A673 (cell line): ENCODE measurements around the gene RSPH1. TPM values are rescaled to one million over a fixed set of nuclear protein-coding genes. Genes with fewer than 3 reads are reported as not detected.
A peak's percentile ranks its signal among the peaks of the same experiment; 100 is the strongest.

Experiments
- Bru-seq: library from RNA; stranded (reverse); fragments of 400-500 nt; gene quantifications from one replicate; lab custom pipeline; 2021; lab: Mats Ljungman, UMichigan
- BruChase-seq, 2 experiments: library from RNA; stranded (reverse); fragments of 400-500 nt; gene quantifications; one replicate each; lab custom pipeline; 2021; lab: Mats Ljungman, UMichigan
- BruUV-seq: library from RNA; stranded (reverse); fragments of 400-500 nt; replicated peaks from 2 replicates; lab custom pipeline; 2021; lab: Mats Ljungman, UMichigan
- CTCF ChIA-PET: fragments of 300-600 bp; sonication (Branson Sonifier 250); formaldehyde crosslinking; loops from one replicate; lab custom pipeline; 2022; ENCODE audit warnings: antibody characterized with exemption; lab: Charles Lee
- POLR2A ChIA-PET: fragments of 300-600 bp; sonication (Branson Sonifier 250); formaldehyde crosslinking; loops from one replicate; lab custom pipeline; 2022; ENCODE audit warnings: antibody characterized with exemption; ENCODE audit not compliant: low non-redundant PET; lab: Charles Lee
- DNase-seq: peaks from one replicate; pipeline ENCODE4 v3.0.0-alpha.2; 2015; ENCODE audit warnings: low spot score
- H3K27ac ChIP-seq: fragments of 200-600 bp; sonication (generic); 2 replicates; pipeline ENCODE4 v1.5.1; 2016; ENCODE audit warnings: mixed run types, low read depth, mild to moderate bottlenecking, mixed read lengths, antibody characterized with exemption, low read length; ENCODE audit not compliant: poor library complexity, severe bottlenecking
- H3K27me3 ChIP-seq: fragments of 200-600 bp; sonication (generic); replicated peaks from 2 replicates; pipeline ENCODE4 v1.6.1; 2017; ENCODE audit warnings: mixed run types, low read depth, mild to moderate bottlenecking, mixed read lengths, antibody characterized with exemption, low read length; ENCODE audit not compliant: insufficient read depth, poor library complexity
- H3K36me3 ChIP-seq: fragments of 200-600 bp; sonication (generic); 2 replicates; pipeline ENCODE4 v1.6.1; 2016; ENCODE audit warnings: mixed run types, mild to moderate bottlenecking, mixed read lengths, antibody characterized with exemption, low read length; ENCODE audit not compliant: insufficient read depth, poor library complexity, severe bottlenecking
- H3K4me1 ChIP-seq: fragments of 200-600 bp; sonication (generic); 2 replicates; pipeline ENCODE4 v1.6.1; 2017; ENCODE audit warnings: mixed run types, mild to moderate bottlenecking, mixed read lengths, antibody characterized with exemption, low read length; ENCODE audit not compliant: insufficient read depth, poor library complexity, severe bottlenecking
- H3K4me3 ChIP-seq: fragments of 200-600 bp; sonication (generic); 2 replicates; pipeline ENCODE4 v1.5.1; 2016; ENCODE audit warnings: low read depth, mixed run types, mild to moderate bottlenecking, mixed read lengths, low read length; ENCODE audit not compliant: poor library complexity, severe bottlenecking
- H3K9me3 ChIP-seq: fragments of 200-600 bp; sonication (generic); 2 replicates; pipeline ENCODE4 v1.6.1; 2016; ENCODE audit warnings: mixed run types, low read depth, mild to moderate bottlenecking, mixed read lengths, antibody characterized with exemption, low read length; ENCODE audit not compliant: poor library complexity, severe bottlenecking
- EZH2 ChIP-seq: fragments of 200-600 bp; sonication (generic); IDR thresholded peaks from 2 replicates; pipeline ENCODE4 v1.6.1; 2017; ENCODE audit warnings: borderline replicate concordance, low read depth, mild to moderate bottlenecking, mixed read lengths, antibody characterized with exemption, low read length; ENCODE audit not compliant: poor library complexity, severe bottlenecking
- intact Hi-C: fragments of 100-400 bp; cut with micrococcal nuclease; formaldehyde crosslinking; loops from one replicate; pipeline ENCODE4 v1.10.0; 2022; ENCODE audit not compliant: unreplicated experiment
- long read RNA-seq: library from polyadenylated mRNA; stranded (forward); transcript quantifications from one replicate; pipeline ENCODE4 v2.0.0, GENCODE V29; 2022
- total RNA-seq: library from RNA; stranded (reverse); gene quantifications from 2 replicates; pipeline ENCODE4 v1.2.3, GENCODE V29; 2021
- TF ChIP-seq, protein P1 (sequence below): fragments of 300-800, 200-600 bp; sonication (generic); conservative IDR thresholded peaks from 2 replicates; pipeline ENCODE4 v1.5.1; 2017; ENCODE audit warnings: low read depth, mild to moderate bottlenecking, antibody characterized with exemption, low read length, moderate library complexity, mixed read lengths

RSPH1 gene
- 0.45 and 1.0 TPM in 2 replicates for total RNA-seq
- percentile 24 among the genes with signal in this experiment for Bru-seq, nascent RNA
- BruChase-seq, experiment 1, labeled RNA remaining after a 2-hour chase = percentile 25 among the genes with signal in this experiment
- percentile 15 among the genes with signal in this experiment for BruChase-seq, experiment 2, labeled RNA remaining after a 6-hour chase
- long read RNA-seq = 0 reads

DNA sequence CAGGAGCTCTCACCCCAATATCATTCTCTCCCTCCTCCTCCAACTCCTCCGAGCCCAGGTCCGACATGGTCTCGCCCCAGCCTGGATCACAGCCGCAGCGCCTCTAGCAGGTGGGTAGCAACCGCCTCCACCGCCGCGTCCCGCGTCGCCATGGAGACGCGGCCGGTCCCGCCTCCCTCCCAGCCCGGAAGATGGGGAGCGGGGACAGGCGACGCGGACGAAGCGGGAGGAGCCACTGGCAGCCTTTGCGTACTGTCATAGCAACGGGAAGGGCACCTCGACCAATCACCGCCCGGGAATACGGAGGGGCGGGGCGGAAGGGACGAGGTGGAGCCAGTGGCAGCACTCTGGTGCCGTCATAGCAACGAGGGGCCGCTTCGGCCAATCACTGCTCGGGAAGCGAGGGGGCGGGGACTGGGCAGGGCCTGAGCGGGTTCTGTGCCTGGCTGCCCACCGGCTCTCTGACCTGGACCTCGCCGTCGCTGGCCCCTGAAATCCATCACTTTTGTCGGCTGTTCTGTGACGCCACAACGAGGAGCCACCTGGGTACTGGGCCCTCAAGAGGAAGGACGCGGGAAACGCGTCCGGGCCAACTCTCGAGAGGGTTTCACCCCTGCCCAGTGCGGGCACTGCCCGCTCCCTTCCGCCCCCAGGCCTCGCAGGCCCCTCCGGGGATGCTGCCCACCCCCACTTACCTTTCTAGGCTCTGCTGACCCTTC lies at the start of gene RSPH1:
Gene RSPH1 (minus strand): TSS at position 105 of the 719 bp plus-strand sequence. CDS start 38 bp downstream, at position 67.
- intact Hi-C loops = no loop called here
- Histone ChIP-seq H3K4me1 (peaks cover 8% of the 10 kb centered on the region), H3K4me3 (peak within 1 kb of the TSS; percentile 62), H3K27me3 (no peaks in the 10 kb centered on the region), H3K27ac (peak within 1 kb of the TSS; percentile 75), H3K36me3 (no peaks in the 10 kb centered on the region), H3K9me3 (no peaks in the 10 kb centered on the region)
- BruUV-seq = no TSS peak
- POLR2A ChIA-PET = no interaction called here
- TF ChIP-seq EZH2 = no peak
- TF ChIP-seq, protein P1, sequence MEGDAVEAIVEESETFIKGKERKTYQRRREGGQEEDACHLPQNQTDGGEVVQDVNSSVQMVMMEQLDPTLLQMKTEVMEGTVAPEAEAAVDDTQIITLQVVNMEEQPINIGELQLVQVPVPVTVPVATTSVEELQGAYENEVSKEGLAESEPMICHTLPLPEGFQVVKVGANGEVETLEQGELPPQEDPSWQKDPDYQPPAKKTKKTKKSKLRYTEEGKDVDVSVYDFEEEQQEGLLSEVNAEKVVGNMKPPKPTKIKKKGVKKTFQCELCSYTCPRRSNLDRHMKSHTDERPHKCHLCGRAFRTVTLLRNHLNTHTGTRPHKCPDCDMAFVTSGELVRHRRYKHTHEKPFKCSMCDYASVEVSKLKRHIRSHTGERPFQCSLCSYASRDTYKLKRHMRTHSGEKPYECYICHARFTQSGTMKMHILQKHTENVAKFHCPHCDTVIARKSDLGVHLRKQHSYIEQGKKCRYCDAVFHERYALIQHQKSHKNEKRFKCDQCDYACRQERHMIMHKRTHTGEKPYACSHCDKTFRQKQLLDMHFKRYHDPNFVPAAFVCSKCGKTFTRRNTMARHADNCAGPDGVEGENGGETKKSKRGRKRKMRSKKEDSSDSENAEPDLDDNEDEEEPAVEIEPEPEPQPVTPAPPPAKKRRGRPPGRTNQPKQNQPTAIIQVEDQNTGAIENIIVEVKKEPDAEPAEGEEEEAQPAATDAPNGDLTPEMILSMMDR = peak; percentile 22; the same call in 1 of the 2 replicates
- DNase-seq = peak; percentile 99
- CTCF ChIA-PET = no interaction called here

DNA sequence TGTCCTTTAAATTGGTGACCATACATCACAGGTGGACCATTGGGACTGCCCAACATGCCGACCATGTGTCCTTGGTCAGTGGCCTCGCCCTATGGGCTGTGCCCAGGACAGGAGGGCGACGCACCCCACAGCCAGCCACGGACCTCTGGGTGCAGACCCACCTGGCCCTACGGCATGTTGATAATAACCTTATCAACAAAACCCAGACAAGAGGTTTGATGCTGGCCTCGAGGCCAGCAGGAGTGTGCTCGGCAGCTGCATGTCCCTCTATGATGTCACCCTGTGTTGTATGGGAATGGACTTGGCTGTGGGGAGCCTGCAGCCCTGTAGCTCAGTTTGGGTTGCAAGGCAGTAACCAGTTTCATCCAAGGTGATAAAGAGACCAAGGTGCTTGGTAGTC lies 49.7 kb upstream of the RSPH1 start:
- ChIA-PET POLR2A (no interaction called here), CTCF (no interaction called here)
- no TSS peak for BruUV-seq
- intact Hi-C loops = no loop called here
- no peak overlapping the region for H3K27ac ChIP-seq
- TF ChIP-seq, protein P1 = no peak
- no peak for TF ChIP-seq EZH2
- no peaks in the 10 kb centered on the region for H3K36me3 ChIP-seq
- H3K27me3 ChIP-seq = no peaks in the 10 kb centered on the region
- DNase-seq = no peak
- no peaks in the 10 kb centered on the region for H3K4me1 ChIP-seq
- H3K4me3 ChIP-seq = no peak overlapping the region
- H3K9me3 ChIP-seq = no peaks in the 10 kb centered on the region

DNA sequence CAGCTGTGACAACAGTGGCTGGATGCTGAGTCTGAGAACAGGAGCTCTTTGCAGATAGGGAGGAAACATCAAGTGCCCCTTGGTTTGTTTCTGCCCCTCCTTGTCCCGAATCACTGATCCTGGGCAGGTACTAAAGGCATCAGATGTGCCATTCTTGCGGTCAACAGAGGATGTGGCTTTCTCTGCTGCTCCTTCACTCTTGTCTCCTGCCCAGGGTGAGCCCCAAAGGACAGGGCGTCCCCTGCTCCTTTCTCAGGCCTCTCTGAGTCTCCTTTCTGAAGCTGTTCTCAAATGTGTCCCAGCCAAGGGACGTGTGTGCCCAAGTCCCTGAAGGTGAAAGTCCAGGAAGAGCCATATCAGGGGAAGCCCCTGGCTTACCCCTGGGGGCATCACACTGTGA lies 49.3 kb upstream of the RSPH1 start:
- H3K4me1 ChIP-seq = no peaks in the 10 kb centered on the region
- no TSS peak for BruUV-seq
- no peak overlapping the region for H3K27ac ChIP-seq
- POLR2A ChIA-PET = interaction anchor here (0.7 kb wide), 1 partner anchor 1359 kb away, joined by 4 read pairs; no protein-coding TSS in a partner anchor
- TF ChIP-seq, protein P1 = no peak
- TF ChIP-seq EZH2 = no peak
- no peak for DNase-seq
- no peaks in the 10 kb centered on the region for H3K27me3 ChIP-seq
- intact Hi-C loops = no loop called here
- CTCF ChIA-PET = no interaction called here
- H3K4me3 ChIP-seq = no peak overlapping the region
- H3K9me3 ChIP-seq = no peaks in the 10 kb centered on the region
- H3K36me3 ChIP-seq = no peaks in the 10 kb centered on the region
